GM23248 (cell line): ENCODE results near the gene PRR18. TPM values are rescaled to one million over a fixed set of nuclear protein-coding genes. Genes with fewer than 3 reads are reported as not detected.

ENCODE experiments used
- DNase-seq: peaks from one replicate; pipeline ENCODE4 v3.0.0-alpha.2; 2015
- H2AFZ ChIP-seq: fragments of 200-600 bp; sonication (generic); 2 replicates; pipeline ENCODE4 v1.6.1; 2016; ENCODE audit warnings: antibody characterized with exemption
- H3F3A ChIP-seq: fragments of 200-600 bp; sonication (generic); 2 replicates; pipeline ENCODE4 v1.6.1; 2016; ENCODE audit warnings: mild to moderate bottlenecking, antibody characterized with exemption, mixed run types; ENCODE audit not compliant: insufficient read depth
- H3K27ac ChIP-seq: fragments of 200-600 bp; sonication (generic); 2 replicates; pipeline ENCODE4 v1.5.1; 2016; ENCODE audit warnings: mild to moderate bottlenecking
- H3K27me3 ChIP-seq: fragments of 200-600 bp; sonication (generic); replicated peaks from 2 replicates; pipeline ENCODE4 v1.6.1; 2016; ENCODE audit warnings: mild to moderate bottlenecking; ENCODE audit not compliant: insufficient read depth
- H3K36me3 ChIP-seq: fragments of 200-600 bp; sonication (generic); 2 replicates; pipeline ENCODE4 v1.6.1; 2016; ENCODE audit warnings: low read depth, mild to moderate bottlenecking
- H3K4me1 ChIP-seq: fragments of 200-600 bp; sonication (generic); 2 replicates; pipeline ENCODE4 v1.6.1; 2016; ENCODE audit warnings: mild to moderate bottlenecking; ENCODE audit not compliant: insufficient read depth
- H3K4me2 ChIP-seq: fragments of 200-600 bp; sonication (generic); one replicate; pipeline ENCODE4 v1.6.1; 2016; ENCODE audit warnings: mild to moderate bottlenecking; ENCODE audit not compliant: unreplicated experiment
- H3K4me3 ChIP-seq: fragments of 200-600 bp; sonication (generic); 2 replicates; pipeline ENCODE4 v1.5.1; 2016; ENCODE audit warnings: mild to moderate bottlenecking
- H3K79me2 ChIP-seq: fragments of 200-600 bp; sonication (generic); 2 replicates; pipeline ENCODE4 v1.6.1; 2016; ENCODE audit warnings: mild to moderate bottlenecking; ENCODE audit not compliant: insufficient read depth
- H3K9ac ChIP-seq: fragments of 200-600 bp; sonication (generic); 2 replicates; pipeline ENCODE4 v1.6.1; 2016; ENCODE audit warnings: mild to moderate bottlenecking
- H3K9me2 ChIP-seq: fragments of 200-600 bp; sonication (generic); 2 replicates; pipeline ENCODE4 v1.6.1; 2016; ENCODE audit warnings: mixed run types, mild to moderate bottlenecking, moderate library complexity; ENCODE audit not compliant: insufficient read depth
- H3K9me3 ChIP-seq: fragments of 200-600 bp; sonication (generic); one replicate; pipeline ENCODE4 v1.6.1; 2017; ENCODE audit warnings: low read depth
- H4K20me1 ChIP-seq: fragments of 200-600 bp; sonication (generic); 2 replicates; pipeline ENCODE4 v1.6.0; 2016; ENCODE audit not compliant: insufficient read depth
- EZH2 ChIP-seq: fragments of 200-600 bp; sonication (generic); IDR thresholded peaks from 2 replicates; pipeline ENCODE4 v1.6.1; 2018; ENCODE audit warnings: antibody characterized with exemption, mild to moderate bottlenecking; ENCODE audit not compliant: insufficient read depth, poor library complexity, severe bottlenecking
- EZH2phosphoT487 ChIP-seq: fragments of 200-600 bp; sonication (generic); IDR thresholded peaks from 2 replicates; pipeline ENCODE4 v1.6.1; 2018; ENCODE audit warnings: antibody characterized with exemption, moderate library complexity, mild to moderate bottlenecking, low read depth; ENCODE audit not compliant: insufficient read depth
- WGBS, 2 experiments: methylation state at CpG; one replicate each; pipeline ENCODE4 v1.1.6; 2015 to 2017; ENCODE audit warnings: low lambda C conversion rate in 2 of 2, low coverage in 1 of 2; ENCODE audit errors: missing lambda C conversion rate in 2 of 2; 5-methylcytosine and 5-hydroxymethylcytosine counted together
- in situ Hi-C: fragments of 300-500 bp; cut with MboI; formaldehyde crosslinking; loops from 2 replicates; pipeline ENCODE4 v1.15.0; 2020
- polyA plus RNA-seq: library from polyadenylated mRNA; unstranded; fragments of >200 nt; fragmentation: Nextera tagmentation; extraction: Ambion mirVana; gene quantifications from 2 replicates; pipeline ENCODE4 v1.2.1, GENCODE V29; 2016
- total RNA-seq: library from RNA; depleted of rRNA; stranded (reverse); fragments of >200 nt; shearing (Covaris generic); gene quantifications from 2 replicates; pipeline ENCODE4 v1.2.3, GENCODE V29; 2014

PRR18 gene
- total and polyA plus RNA-seq, 2 experiments from 2014 or later, result not detected

DNA sequence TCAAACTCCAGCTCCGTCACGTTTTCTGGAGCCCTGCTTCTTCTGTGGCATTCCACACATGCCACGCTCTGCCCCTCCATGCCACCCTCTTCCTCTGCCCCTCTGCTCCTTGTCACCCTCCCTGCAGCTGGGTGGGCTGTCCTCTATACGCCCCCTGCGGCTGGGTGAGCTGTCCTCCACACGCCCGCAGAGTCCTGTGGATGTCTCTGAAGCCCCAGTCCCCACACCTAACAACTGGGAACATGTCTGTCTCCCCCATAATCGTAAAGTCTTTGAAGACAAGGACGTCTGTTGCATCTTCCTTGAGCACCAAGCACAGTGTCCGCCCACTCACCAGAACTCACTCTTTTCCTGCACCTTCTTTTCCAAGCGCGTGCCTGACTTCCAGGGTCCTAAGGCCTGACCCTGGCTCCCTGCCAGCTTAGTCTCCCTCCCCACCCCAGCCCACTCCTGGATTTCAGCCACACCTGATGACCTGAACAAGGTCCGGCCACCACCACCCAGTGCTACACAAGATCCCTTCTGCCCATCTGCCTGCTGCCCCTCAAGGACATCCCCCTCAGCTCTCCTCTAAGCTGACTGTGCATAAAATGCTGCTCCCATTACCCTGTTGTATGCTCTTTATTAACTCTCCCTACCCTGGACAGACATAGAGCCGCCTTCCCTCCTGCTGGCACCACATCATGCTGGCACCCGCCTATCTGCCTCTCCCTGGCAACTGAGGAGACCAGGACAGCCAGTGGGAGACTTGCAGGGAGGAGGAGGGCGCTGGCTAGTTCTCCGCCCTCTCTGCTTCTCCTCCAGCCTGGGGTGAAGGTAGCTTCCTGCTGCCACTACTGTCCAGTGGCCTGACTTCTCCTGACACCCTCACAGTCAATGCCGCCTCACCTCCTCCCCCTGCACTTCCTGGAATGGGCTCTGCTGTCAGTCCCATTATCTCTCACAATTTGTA is 10.7 kb upstream of the PRR18 start:
- H3K36me3 ChIP-seq, result peaks cover 16% of the 10 kb centered on the region; the same call in 1 of the 2 replicates
- H3K27ac ChIP-seq, result no peak overlapping the region
- in situ Hi-C loops, result no loop called here
- H3K4me1 ChIP-seq, result no peaks in the 10 kb centered on the region
- H2AFZ ChIP-seq, result no peak overlapping the region
- H4K20me1 ChIP-seq, result no peaks in the 10 kb centered on the region
- H3K79me2 ChIP-seq, result no peaks in the 10 kb centered on the region
- H3K9me3 ChIP-seq, result no peaks in the 10 kb centered on the region
- DNase-seq, result no peak
- H3F3A ChIP-seq, result peaks cover 5% of the 10 kb centered on the region; the same call in 1 of the 2 replicates
- no peak overlapping the region for H3K4me2 ChIP-seq
- TF ChIP-seq EZH2phosphoT487 (no peak), EZH2 (no peak)
- H3K27me3 ChIP-seq, result no peaks in the 10 kb centered on the region
- H3K9ac ChIP-seq, result no peak overlapping the region
- WGBS, 2 experiments, result 81 to 87% methylated on average over 18 of the region's 18 CpGs
- H3K4me3 ChIP-seq, result no peak overlapping the region
- H3K9me2 ChIP-seq, result no peaks in the 10 kb centered on the region

- Histone ChIP-seq H3K4me2 (no peak overlapping the region), H3K79me2 (no peaks in the 10 kb centered on the region), H3K36me3 (peaks cover 13% of the 10 kb centered on the region; the same call in 1 of the 2 replicates), H3K27me3 (no peaks in the 10 kb centered on the region), H3K9me3 (no peaks in the 10 kb centered on the region), H3K4me3 (no peak overlapping the region), H4K20me1 (no peaks in the 10 kb centered on the region), H3K27ac (no peak overlapping the region), H3F3A (peaks cover 5% of the 10 kb centered on the region; the same call in 1 of the 2 replicates), H3K9me2 (no peaks in the 10 kb centered on the region), H3K4me1 (no peaks in the 10 kb centered on the region), H2AFZ (no peak overlapping the region), H3K9ac (no peak overlapping the region)
- TF ChIP-seq EZH2phosphoT487 (no peak), EZH2 (no peak)
- no peak for DNase-seq
- WGBS, 2 experiments, result 86 to 89% methylated on average over 13 to 14 of the region's 14 CpGs
- in situ Hi-C loops, result no loop called here
Observed at GRCh38 chr6:166318227-166318626, 10.0 kb upstream of the PRR18 start.

DNA sequence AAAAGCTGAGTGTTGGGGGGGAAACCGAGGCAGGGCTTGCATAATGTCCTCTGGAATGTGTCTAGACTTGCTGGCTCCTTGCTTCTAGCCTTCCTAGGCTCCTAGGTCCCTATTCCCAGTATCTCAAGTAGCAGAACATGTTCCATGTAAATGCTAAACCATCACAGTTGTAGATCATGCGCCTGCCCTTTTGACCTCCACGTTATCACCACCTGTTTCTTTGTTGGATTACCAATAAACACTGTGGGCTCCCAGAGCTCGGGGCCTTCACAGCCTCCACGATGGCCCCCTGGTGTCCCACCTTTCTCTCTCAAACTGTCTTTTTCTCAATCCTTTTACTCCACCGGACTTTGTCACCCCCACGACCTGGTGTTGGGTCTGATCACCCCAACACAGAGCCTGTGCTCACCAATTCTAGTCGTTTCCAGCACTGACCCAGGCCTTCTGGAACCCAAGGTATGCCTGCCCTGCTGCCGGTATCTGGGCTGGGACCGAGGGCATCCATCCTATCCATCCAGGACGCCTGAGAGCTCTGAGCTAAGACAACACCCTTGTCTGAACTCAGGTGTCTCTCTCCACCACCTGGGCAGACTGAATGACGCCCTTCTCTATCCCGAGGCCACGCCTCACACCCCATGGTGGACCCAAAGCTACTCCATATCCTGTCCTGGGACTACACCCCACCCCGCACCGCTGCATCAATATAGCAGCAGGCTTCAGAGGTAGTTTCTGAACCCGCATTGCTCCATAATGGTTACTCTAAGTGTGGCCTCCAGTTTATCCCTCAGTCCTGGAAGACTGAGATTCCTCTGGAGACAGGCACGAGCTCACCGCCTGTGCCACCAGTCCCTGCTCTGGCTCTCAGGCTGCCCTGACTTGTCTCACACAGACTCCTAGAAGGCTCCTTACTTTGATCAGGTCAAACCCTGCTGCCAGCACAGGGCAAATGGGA is 9.3 kb upstream of the PRR18 start:
- no peaks in the 10 kb centered on the region for H3K79me2 ChIP-seq
- no peak overlapping the region for H2AFZ ChIP-seq
- no peaks in the 10 kb centered on the region for H3K9me3 ChIP-seq
- H3K36me3 ChIP-seq, result peaks cover 8% of the 10 kb centered on the region; the same call in 1 of the 2 replicates
- H3F3A ChIP-seq, result peaks cover 5% of the 10 kb centered on the region; the same call in 1 of the 2 replicates
- no peaks in the 10 kb centered on the region for H3K27me3 ChIP-seq
- H3K9ac ChIP-seq, result no peak overlapping the region
- no peak for TF ChIP-seq EZH2phosphoT487
- no peak for TF ChIP-seq EZH2
- no peak overlapping the region for H3K4me3 ChIP-seq
- no peak overlapping the region for H3K27ac ChIP-seq
- no peaks in the 10 kb centered on the region for H3K9me2 ChIP-seq
- 91 to 92% methylated on average over 18 to 19 of the region's 19 CpGs for WGBS, 2 experiments
- H3K4me2 ChIP-seq, result no peak overlapping the region
- no peaks in the 10 kb centered on the region for H3K4me1 ChIP-seq
- no peak for DNase-seq
- H4K20me1 ChIP-seq, result no peaks in the 10 kb centered on the region
- in situ Hi-C loops, result no loop called here

DNA sequence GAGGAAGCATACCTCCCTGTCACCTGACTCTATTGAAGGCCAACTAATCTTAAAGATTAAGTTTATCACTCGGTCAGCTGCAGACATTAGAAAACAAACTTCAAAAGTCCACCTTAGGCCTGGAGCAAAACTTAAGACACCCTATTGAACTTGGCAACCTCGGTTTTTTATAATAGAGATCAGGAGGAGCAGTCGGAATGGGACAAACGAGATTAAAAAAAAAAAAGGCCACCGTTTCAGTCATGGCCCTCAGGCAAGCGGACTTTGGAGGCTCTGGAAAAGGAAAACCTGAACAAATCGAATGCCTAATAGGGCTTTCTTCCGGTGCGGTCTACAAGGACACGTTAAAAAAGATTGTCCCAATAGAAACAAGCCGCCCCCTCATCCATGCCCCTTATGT is 7.2 kb upstream of the PRR18 start:
- in situ Hi-C loops, result no loop called here
- H3K9me2 ChIP-seq, result no peaks in the 10 kb centered on the region
- H3K4me3 ChIP-seq, result no peak overlapping the region
- no peak overlapping the region for H3K4me2 ChIP-seq
- H4K20me1 ChIP-seq, result no peaks in the 10 kb centered on the region
- no peaks in the 10 kb centered on the region for H3K4me1 ChIP-seq
- no peaks in the 10 kb centered on the region for H3K79me2 ChIP-seq
- H3K9me3 ChIP-seq, result no peaks in the 10 kb centered on the region
- H2AFZ ChIP-seq, result no peak overlapping the region
- DNase-seq, result no peak
- H3K27ac ChIP-seq, result no peak overlapping the region
- no peaks in the 10 kb centered on the region for H3K36me3 ChIP-seq
- 71 to 73% methylated on average over 11 of the region's 11 CpGs for WGBS, 2 experiments
- peaks cover 5% of the 10 kb centered on the region; the same call in 1 of the 2 replicates for H3F3A ChIP-seq
- H3K27me3 ChIP-seq, result peaks cover 3% of the 10 kb centered on the region; the same call in 1 of the 2 replicates
- TF ChIP-seq EZH2phosphoT487, result no peak
- no peak for TF ChIP-seq EZH2
- H3K9ac ChIP-seq, result no peak overlapping the region
